Testis (tissue), 3 donors: ENCODE measurements around the gene GABBR2. TPM values are rescaled to one million over a fixed set of nuclear protein-coding genes. Genes with fewer than 3 reads are reported as not detected.

Source experiments
- DNase-seq: peaks from one replicate; pipeline ENCODE4 v3.0.0-alpha.2; 2019
- H3K27ac ChIP-seq, 2 donors: fragments of 200-600 bp; sonication (generic); one replicate each; pipeline ENCODE4 v1.5.1; 2019
- H3K27me3 ChIP-seq: fragments of 200-600 bp; sonication (generic); one replicate; pipeline ENCODE4 v1.5.1; 2019
- H3K36me3 ChIP-seq: fragments of 200-600 bp; sonication (generic); one replicate; pipeline ENCODE4 v1.5.1; 2017; ENCODE audit warnings: low read depth; ENCODE audit errors: missing control alignments
- H3K4me1 ChIP-seq: fragments of 200-600 bp; sonication (generic); one replicate; pipeline ENCODE4 v1.5.1; 2019
- H3K4me3 ChIP-seq, 2 donors: fragments of 200-600 bp; sonication (generic); one replicate each; pipeline ENCODE4 v1.5.1; 2017 to 2019
- H3K9me3 ChIP-seq: fragments of 200-600 bp; sonication (generic); one replicate; pipeline ENCODE4 v1.5.1; 2017
- POLR2A ChIP-seq: fragments of 450-650 bp; IDR thresholded peaks from one replicate; pipeline ENCODE4 v1.6.1; 2017; ENCODE audit warnings: antibody characterized with exemption, mild to moderate bottlenecking, moderate library complexity
- WGBS, 2 donors: methylation state at CpG; one replicate each; pipeline ENCODE4 v1.1.5; 2018; 5-methylcytosine and 5-hydroxymethylcytosine counted together
- intact Hi-C: fragments of 100-400 bp; cut with DNase I; formaldehyde crosslinking; loops from one replicate; pipeline ENCODE4 v1.15.1; 2023; ENCODE audit warnings: low total_unique reads
- polyA plus RNA-seq: library from polyadenylated mRNA; stranded (reverse); fragments of 350-450 nt; fragmentation: Illumina TruSeq; extraction: RNeasy Lipid Tissue Mini Kit (QIAGEN cat#74804); gene quantifications from one replicate; pipeline ENCODE4 v1.2.3, GENCODE V29; 2014; ENCODE audit warnings: low read depth, low replicate concordance; ENCODE audit not compliant: insufficient read depth
- total RNA-seq, 2 donors: library from RNA; depleted of rRNA; stranded (reverse); fragments of >200 nt; gene quantifications; one replicate each; pipeline ENCODE4 v1.2.3, GENCODE V29; 2016
- TF ChIP-seq, protein P1 (sequence below), 3 experiments: fragments of 450-650 bp in 2 of 3; fragments of 200-600 bp in 1 of 3; sonication (generic) in 1 of 3; IDR thresholded peaks; one replicate each; pipeline ENCODE4 v1.5.1; 2016 to 2019; ENCODE audit warnings: antibody characterized with exemption in 3 of 3, mild to moderate bottlenecking in 2 of 3, moderate library complexity in 1 of 3

Gene GABBR2
- total and polyA plus RNA-seq, 3 donors from 2014 or later = 3.0 to 8.1 (median 6.9) TPM

DNA sequence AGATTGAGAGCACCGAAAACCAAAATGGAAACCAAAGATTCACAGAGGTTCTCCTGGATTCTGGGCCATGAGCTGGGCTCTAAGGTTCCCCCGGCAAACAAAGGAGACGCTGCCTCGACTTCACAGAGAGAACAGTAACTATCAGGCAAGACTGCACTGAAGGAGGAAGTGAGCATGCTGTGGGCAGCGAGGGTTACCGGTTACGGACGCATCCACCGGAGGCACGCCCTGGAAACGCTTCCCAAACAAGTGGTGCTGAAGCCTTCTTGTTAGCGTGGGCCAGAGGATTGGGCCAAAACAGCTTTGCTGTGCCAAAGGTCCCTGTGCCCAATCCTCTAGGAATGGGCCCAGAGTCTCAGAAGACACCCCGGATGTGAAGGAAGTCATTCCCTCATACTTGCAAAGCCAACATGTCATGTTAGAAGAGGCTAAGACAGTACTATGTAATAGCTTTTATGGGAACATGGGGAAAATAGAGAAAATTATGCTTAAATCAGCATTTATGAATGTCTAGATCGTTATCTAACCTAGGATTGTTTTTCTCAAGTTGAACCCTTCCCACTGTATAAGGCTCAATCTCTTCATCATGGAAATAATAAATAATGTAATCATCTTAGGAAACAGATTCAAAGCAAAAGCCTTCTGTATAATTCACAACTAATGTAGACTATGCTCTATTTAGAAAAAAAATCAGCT, 145.4 kb downstream of the GABBR2 start:
- WGBS, 2 donors = 74 to 83% methylated on average over 14 of the region's 14 CpGs
- intact Hi-C loops = no loop called here
- Histone ChIP-seq H3K27ac (no peak overlapping the region), H3K4me1 (no peaks in the 10 kb centered on the region), H3K9me3 (no peaks in the 10 kb centered on the region), H3K27me3 (no peaks in the 10 kb centered on the region), H3K4me3 (no peak overlapping the region), H3K36me3 (no peaks in the 10 kb centered on the region)
- TF ChIP-seq, protein P1, sequence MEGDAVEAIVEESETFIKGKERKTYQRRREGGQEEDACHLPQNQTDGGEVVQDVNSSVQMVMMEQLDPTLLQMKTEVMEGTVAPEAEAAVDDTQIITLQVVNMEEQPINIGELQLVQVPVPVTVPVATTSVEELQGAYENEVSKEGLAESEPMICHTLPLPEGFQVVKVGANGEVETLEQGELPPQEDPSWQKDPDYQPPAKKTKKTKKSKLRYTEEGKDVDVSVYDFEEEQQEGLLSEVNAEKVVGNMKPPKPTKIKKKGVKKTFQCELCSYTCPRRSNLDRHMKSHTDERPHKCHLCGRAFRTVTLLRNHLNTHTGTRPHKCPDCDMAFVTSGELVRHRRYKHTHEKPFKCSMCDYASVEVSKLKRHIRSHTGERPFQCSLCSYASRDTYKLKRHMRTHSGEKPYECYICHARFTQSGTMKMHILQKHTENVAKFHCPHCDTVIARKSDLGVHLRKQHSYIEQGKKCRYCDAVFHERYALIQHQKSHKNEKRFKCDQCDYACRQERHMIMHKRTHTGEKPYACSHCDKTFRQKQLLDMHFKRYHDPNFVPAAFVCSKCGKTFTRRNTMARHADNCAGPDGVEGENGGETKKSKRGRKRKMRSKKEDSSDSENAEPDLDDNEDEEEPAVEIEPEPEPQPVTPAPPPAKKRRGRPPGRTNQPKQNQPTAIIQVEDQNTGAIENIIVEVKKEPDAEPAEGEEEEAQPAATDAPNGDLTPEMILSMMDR (IDR thresholded peaks at IDR 0.05) = no peak
- TF ChIP-seq POLR2A = no peak
- no peak for DNase-seq

DNA sequence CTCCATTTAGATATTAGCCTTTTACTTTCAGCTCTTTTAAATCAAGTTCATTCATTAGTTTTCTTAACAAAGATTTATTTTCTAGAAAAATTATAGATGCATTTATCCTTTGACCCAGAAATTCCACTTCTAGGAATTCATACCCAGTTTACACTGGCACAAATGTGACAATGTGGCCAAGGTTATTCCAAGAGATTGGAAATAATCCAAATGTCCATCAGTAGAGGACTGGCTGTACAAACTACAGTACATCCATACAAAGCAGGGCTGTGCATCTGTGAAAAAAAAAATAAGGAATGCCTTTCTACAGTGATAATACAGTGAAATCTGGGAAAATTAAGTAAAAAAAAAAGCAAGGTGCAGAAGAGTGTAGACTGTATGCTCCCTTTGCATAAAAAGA, 149.2 kb downstream of the GABBR2 start:
- Histone ChIP-seq H3K4me3 (no peak overlapping the region), H3K27ac (no peak overlapping the region), H3K36me3 (no peaks in the 10 kb centered on the region), H3K4me1 (no peaks in the 10 kb centered on the region), H3K9me3 (no peaks in the 10 kb centered on the region), H3K27me3 (no peaks in the 10 kb centered on the region)
- no peak for DNase-seq
- intact Hi-C loops = no loop called here
- TF ChIP-seq POLR2A = no peak
- TF ChIP-seq, protein P1 (IDR thresholded peaks at IDR 0.05) = no peak

DNA sequence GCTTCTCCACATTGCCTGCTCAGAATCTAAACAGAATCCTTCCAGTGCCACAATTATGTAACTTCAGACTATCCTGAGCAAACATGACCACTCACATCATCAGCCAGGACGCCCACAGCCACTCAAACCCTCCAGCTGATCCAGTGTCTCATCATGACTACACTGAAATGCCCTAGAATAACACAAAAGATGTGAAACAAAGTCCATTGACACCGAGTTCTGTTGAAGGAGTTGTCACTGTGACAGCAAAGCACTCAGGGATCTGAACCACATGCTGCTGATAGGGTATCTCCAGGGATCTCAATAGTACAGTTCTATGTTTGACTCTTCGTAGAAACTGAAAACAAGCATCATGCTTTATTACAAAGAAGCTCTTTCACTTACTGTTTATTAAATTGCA, 150.2 kb downstream of the GABBR2 start:
- TF ChIP-seq, protein P1 (IDR thresholded peaks at IDR 0.05) = no peak
- no peak for TF ChIP-seq POLR2A
- WGBS, 2 donors = 45 to 68% methylated on average over 3 of the region's 3 CpGs
- intact Hi-C loops = no loop called here
- no peaks in the 10 kb centered on the region for H3K27me3 ChIP-seq
- H3K4me3 ChIP-seq = no peak overlapping the region
- no peak overlapping the region for H3K27ac ChIP-seq
- no peaks in the 10 kb centered on the region for H3K4me1 ChIP-seq
- no peaks in the 10 kb centered on the region for H3K9me3 ChIP-seq
- no peak for DNase-seq
- no peaks in the 10 kb centered on the region for H3K36me3 ChIP-seq

DNA sequence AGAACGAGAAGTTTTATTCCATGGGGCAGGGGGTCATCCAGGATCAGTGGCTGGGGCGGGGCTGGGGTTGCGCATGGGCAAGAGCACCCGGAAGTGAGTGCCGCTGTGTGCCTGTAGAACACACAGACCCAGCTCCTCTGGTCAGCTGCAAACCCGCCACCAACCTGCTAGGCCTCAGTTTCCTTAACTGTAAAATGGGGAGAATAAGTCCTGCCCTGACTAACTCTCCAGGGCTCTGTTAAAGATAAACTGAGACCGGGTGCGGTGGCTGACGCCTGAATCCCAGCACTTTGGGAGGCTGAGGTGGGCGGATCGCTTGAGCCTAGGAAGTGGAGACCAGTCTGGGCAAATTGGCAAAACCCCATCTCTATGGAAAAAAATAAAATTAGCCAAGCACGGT, 152.2 kb downstream of the GABBR2 start:
- DNase-seq = peak; percentile 56
- Histone ChIP-seq H3K9me3 (no peaks in the 10 kb centered on the region), H3K27me3 (no peaks in the 10 kb centered on the region), H3K4me3 (peak overlapping the region in 1 of 2 donors; percentile 14), H3K36me3 (no peaks in the 10 kb centered on the region), H3K4me1 (no peaks in the 10 kb centered on the region), H3K27ac (no peak overlapping the region)
- TF ChIP-seq, protein P1 (IDR thresholded peaks at IDR 0.05) = no peak
- TF ChIP-seq POLR2A = no peak
- WGBS, 2 donors = 70 to 74% methylated on average over 12 of the region's 12 CpGs
- intact Hi-C loops = no loop called here
